HEK293 (cell line): ENCODE results near the gene DDX42.

ENCODE experiments used
- CTCF ChIA-PET: fragments of 350-600 bp; formaldehyde crosslinking; extraction: SDS; loops from one replicate; lab custom pipeline; 2021; ENCODE audit warnings: antibody characterized with exemption; lab: Yijun Ruan, JAX
- POLR2A ChIA-PET: fragments of 300-600 bp; formaldehyde crosslinking; extraction: SDS; loops from one replicate; lab custom pipeline; 2020; ENCODE audit warnings: antibody characterized with exemption, inconsistent platforms; lab: Yijun Ruan, JAX
- H3K27ac ChIP-seq: fragments of 200-500 bp; sonication (Bioruptor generic); 2 replicates; pipeline ENCODE4 v1.5.1; 2014; ENCODE audit warnings: low read depth, low read length, control low read depth, inconsistent platforms; ENCODE audit errors: extremely low read depth
- H3K36me3 ChIP-seq, 2 experiments: fragments of 200-500 bp in 1 of 2; sonication (Bioruptor generic) in 1 of 2; 1 replicate in 1 of 2; 2 replicates in 1 of 2; pipeline ENCODE4 v1.5.1; 2014 to 2017; ENCODE audit warnings: inconsistent platforms in 2 of 2, low read length in 2 of 2; ENCODE audit not compliant: control insufficient read depth in 2 of 2, insufficient read depth in 1 of 2
- H3K4me1 ChIP-seq: fragments of 200-500 bp; sonication (Bioruptor generic); 2 replicates; pipeline ENCODE4 v1.5.1; 2014; ENCODE audit warnings: mild to moderate bottlenecking, low read length, inconsistent platforms; ENCODE audit not compliant: control insufficient read depth, insufficient read depth
- H3K4me3 ChIP-seq: 2 replicates; pipeline ENCODE4 v1.5.1; 2011; ENCODE audit warnings: low read depth, mild to moderate bottlenecking, control low read depth, low read length, moderate library complexity
- H3K9me3 ChIP-seq: fragments of 200-500 bp; sonication (Bioruptor generic); 2 replicates; pipeline ENCODE4 v1.5.1; 2014; ENCODE audit warnings: low read depth, low read length, inconsistent platforms; ENCODE audit not compliant: control insufficient read depth, insufficient read depth
- GLI4 ChIP-seq: fragments of 450-650 bp; formaldehyde crosslinking; IDR thresholded peaks from 2 replicates; pipeline ENCODE4 v1.5.1; 2016; ENCODE audit warnings: missing biosample characterization, missing genetic modification characterization
- SP2 ChIP-seq: fragments of 450-650 bp; formaldehyde crosslinking; IDR thresholded peaks from 2 replicates; pipeline ENCODE4 v1.5.1; 2016; ENCODE audit warnings: missing biosample characterization, missing genetic modification characterization
- SP7 ChIP-seq: fragments of 450-650 bp; formaldehyde crosslinking; IDR thresholded peaks from 2 replicates; pipeline ENCODE4 v1.5.1; 2016; ENCODE audit warnings: missing biosample characterization, missing genetic modification characterization
- TRIM28 ChIP-seq: IDR thresholded peaks from 2 replicates; pipeline ENCODE4 v1.6.1; 2011; ENCODE audit warnings: low read length, control low read depth, borderline replicate concordance
- ZBTB21 ChIP-seq: fragments of 450-650 bp; formaldehyde crosslinking; IDR thresholded peaks from 2 replicates; pipeline ENCODE4 v1.5.1; 2017; ENCODE audit warnings: missing biosample characterization, missing genetic modification characterization
- ZFHX2 ChIP-seq: fragments of 450-650 bp; formaldehyde crosslinking; conservative IDR thresholded peaks from 2 replicates; pipeline ENCODE4 v1.5.1; 2016; ENCODE audit warnings: missing biosample characterization, missing genetic modification characterization
- ZIC2 ChIP-seq: fragments of 450-650 bp; formaldehyde crosslinking; IDR thresholded peaks from 2 replicates; pipeline ENCODE4 v1.5.1; 2016; ENCODE audit warnings: missing biosample characterization, missing genetic modification characterization
- ZNF2 ChIP-seq: fragments of 450-650 bp; formaldehyde crosslinking; IDR thresholded peaks from 2 replicates; pipeline ENCODE4 v1.5.1; 2016; ENCODE audit warnings: missing biosample characterization, missing genetic modification characterization
- ZNF521 ChIP-seq: fragments of 450-650 bp; formaldehyde crosslinking; IDR thresholded peaks from 2 replicates; pipeline ENCODE4 v1.5.1; 2017; ENCODE audit warnings: missing biosample characterization, mild to moderate bottlenecking, missing genetic modification characterization
- ZNF791 ChIP-seq: fragments of 450-650 bp; formaldehyde crosslinking; IDR thresholded peaks from 2 replicates; pipeline ENCODE4 v1.5.1; 2016; ENCODE audit warnings: missing biosample characterization, missing genetic modification characterization
- ZNF792 ChIP-seq: fragments of 450-650 bp; formaldehyde crosslinking; IDR thresholded peaks from 2 replicates; pipeline ENCODE4 v1.5.1; 2016; ENCODE audit warnings: missing biosample characterization, missing genetic modification characterization
- ZNF830 ChIP-seq: fragments of 450-650 bp; IDR thresholded peaks from 2 replicates; pipeline ENCODE4 v1.5.0; 2018; ENCODE audit warnings: missing biosample characterization, missing genetic modification characterization, low read depth, mild to moderate bottlenecking, moderate library complexity
- TF ChIP-seq, protein P1 (sequence below): fragments of 450-650 bp; formaldehyde crosslinking; IDR thresholded peaks from 2 replicates; pipeline ENCODE4 v1.5.1; 2016; ENCODE audit warnings: missing biosample characterization, missing genetic modification characterization
- TF ChIP-seq, protein P2 (sequence below): fragments of 450-650 bp; formaldehyde crosslinking; IDR thresholded peaks from 2 replicates; pipeline ENCODE4 v1.5.1; 2016; ENCODE audit warnings: missing biosample characterization, missing genetic modification characterization
- TF ChIP-seq, protein P3 (sequence below): fragments of 450-650 bp; formaldehyde crosslinking; IDR thresholded peaks from 2 replicates; pipeline ENCODE4 v1.5.1; 2017; ENCODE audit warnings: missing biosample characterization, missing genetic modification characterization
- TF ChIP-seq, protein P4 (sequence below): fragments of 450-650 bp; formaldehyde crosslinking; optimal IDR thresholded peaks from 2 replicates; pipeline ENCODE3; 2016; ENCODE audit warnings: missing biosample characterization, mild to moderate bottlenecking, missing genetic modification characterization
- TF ChIP-seq, protein P5 (sequence below): fragments of 450-650 bp; formaldehyde crosslinking; IDR thresholded peaks from 2 replicates; pipeline ENCODE4 v1.5.1; 2016; ENCODE audit warnings: missing biosample characterization, missing genetic modification characterization
- TF ChIP-seq, protein P6 (sequence below): fragments of 450-650 bp; formaldehyde crosslinking; IDR thresholded peaks from 2 replicates; pipeline ENCODE4 v1.5.1; 2016; ENCODE audit warnings: missing biosample characterization, missing genetic modification characterization
- TF ChIP-seq, protein P7 (sequence below): fragments of 450-650 bp; formaldehyde crosslinking; IDR thresholded peaks from 2 replicates; pipeline ENCODE4 v1.5.1; 2016; ENCODE audit warnings: missing biosample characterization, missing genetic modification characterization

The DDX42 gene

DNA sequence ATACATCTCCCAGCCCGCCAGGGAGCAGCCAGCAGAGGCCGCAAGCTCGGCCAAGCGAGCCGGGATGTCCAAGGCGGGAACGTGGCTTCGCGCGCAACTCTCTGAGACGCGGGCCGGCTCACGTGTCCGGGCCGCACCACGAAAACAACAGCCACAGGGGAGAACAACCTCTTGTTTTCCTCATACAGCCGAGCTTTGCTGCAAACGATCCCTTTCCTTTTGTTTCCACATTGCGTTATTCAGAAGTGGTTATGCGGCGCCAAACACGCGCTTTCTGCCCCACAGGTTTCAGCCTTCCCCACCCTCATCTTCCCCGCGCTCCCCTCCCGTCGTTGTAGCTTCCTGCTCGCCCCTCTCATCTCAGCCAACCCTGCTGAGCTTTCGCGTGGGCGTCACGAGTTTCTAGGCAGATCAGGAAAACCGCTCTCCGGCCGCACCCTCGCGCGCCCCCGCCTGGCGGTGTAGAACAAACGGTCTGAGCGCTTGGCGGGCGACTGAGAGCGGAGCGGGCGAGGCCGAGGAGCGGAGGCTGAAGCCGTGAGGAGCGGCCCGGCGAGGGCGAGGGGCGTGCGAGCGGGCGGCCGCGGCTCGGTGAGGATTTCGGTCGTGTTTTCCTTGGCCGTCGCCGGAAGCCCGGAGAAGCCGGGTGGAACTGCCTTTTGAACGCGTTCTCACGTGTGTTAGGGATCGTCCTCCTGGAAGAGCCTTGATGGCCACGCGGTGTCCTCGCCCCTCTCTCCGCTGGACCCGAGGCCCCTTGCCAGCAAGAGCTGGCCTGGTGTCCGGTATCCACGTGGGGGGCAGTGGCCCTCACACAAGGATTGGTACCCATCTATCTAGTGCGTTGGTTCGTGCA is 75.1 kb downstream of the DDX42 start (continued):
- TF ChIP-seq ZFHX2 (tag by site-specific recombination): peak; percentile 26; the same call in 1 of the 2 replicates
- no peak for TF ChIP-seq ZBTB21 (tag by site-specific recombination)
- TF ChIP-seq, protein P1, sequence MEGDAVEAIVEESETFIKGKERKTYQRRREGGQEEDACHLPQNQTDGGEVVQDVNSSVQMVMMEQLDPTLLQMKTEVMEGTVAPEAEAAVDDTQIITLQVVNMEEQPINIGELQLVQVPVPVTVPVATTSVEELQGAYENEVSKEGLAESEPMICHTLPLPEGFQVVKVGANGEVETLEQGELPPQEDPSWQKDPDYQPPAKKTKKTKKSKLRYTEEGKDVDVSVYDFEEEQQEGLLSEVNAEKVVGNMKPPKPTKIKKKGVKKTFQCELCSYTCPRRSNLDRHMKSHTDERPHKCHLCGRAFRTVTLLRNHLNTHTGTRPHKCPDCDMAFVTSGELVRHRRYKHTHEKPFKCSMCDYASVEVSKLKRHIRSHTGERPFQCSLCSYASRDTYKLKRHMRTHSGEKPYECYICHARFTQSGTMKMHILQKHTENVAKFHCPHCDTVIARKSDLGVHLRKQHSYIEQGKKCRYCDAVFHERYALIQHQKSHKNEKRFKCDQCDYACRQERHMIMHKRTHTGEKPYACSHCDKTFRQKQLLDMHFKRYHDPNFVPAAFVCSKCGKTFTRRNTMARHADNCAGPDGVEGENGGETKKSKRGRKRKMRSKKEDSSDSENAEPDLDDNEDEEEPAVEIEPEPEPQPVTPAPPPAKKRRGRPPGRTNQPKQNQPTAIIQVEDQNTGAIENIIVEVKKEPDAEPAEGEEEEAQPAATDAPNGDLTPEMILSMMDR (tag by site-specific recombination): peak; percentile 24; the same call in 1 of the 2 replicates
- TF ChIP-seq, protein P2, sequence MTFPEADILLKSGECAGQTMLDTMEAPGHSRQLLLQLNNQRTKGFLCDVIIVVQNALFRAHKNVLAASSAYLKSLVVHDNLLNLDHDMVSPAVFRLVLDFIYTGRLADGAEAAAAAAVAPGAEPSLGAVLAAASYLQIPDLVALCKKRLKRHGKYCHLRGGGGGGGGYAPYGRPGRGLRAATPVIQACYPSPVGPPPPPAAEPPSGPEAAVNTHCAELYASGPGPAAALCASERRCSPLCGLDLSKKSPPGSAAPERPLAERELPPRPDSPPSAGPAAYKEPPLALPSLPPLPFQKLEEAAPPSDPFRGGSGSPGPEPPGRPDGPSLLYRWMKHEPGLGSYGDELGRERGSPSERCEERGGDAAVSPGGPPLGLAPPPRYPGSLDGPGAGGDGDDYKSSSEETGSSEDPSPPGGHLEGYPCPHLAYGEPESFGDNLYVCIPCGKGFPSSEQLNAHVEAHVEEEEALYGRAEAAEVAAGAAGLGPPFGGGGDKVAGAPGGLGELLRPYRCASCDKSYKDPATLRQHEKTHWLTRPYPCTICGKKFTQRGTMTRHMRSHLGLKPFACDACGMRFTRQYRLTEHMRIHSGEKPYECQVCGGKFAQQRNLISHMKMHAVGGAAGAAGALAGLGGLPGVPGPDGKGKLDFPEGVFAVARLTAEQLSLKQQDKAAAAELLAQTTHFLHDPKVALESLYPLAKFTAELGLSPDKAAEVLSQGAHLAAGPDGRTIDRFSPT (tag by site-specific recombination): no peak
- TF ChIP-seq, protein P3, sequence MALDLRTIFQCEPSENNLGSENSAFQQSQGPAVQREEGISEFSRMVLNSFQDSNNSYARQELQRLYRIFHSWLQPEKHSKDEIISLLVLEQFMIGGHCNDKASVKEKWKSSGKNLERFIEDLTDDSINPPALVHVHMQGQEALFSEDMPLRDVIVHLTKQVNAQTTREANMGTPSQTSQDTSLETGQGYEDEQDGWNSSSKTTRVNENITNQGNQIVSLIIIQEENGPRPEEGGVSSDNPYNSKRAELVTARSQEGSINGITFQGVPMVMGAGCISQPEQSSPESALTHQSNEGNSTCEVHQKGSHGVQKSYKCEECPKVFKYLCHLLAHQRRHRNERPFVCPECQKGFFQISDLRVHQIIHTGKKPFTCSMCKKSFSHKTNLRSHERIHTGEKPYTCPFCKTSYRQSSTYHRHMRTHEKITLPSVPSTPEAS (tag by site-specific recombination): no peak
- TF ChIP-seq, protein P4, sequence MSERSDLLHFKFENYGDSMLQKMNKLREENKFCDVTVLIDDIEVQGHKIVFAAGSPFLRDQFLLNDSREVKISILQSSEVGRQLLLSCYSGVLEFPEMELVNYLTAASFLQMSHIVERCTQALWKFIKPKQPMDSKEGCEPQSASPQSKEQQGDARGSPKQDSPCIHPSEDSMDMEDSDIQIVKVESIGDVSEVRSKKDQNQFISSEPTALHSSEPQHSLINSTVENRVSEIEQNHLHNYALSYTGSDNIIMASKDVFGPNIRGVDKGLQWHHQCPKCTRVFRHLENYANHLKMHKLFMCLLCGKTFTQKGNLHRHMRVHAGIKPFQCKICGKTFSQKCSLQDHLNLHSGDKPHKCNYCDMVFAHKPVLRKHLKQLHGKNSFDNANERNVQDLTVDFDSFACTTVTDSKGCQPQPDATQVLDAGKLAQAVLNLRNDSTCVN (tag by site-specific recombination): peak; percentile 17
- TF ChIP-seq SP2 (tag by site-specific recombination): no peak
- TF ChIP-seq, protein P5, sequence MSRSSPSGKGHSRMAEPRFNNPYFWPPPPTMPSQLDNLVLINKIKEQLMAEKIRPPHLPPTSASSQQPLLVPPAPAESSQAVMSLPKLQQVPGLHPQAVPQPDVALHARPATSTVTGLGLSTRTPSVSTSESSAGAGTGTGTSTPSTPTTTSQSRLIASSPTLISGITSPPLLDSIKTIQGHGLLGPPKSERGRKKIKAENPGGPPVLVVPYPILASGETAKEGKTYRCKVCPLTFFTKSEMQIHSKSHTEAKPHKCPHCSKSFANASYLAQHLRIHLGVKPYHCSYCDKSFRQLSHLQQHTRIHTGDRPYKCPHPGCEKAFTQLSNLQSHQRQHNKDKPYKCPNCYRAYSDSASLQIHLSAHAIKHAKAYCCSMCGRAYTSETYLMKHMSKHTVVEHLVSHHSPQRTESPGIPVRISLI (tag by site-specific recombination): no peak
- TF ChIP-seq ZIC2 (tag by site-specific recombination): no peak
- TF ChIP-seq ZNF791 (tag by site-specific recombination): no peak
- TF ChIP-seq ZNF792 (tag by site-specific recombination): no peak
- TF ChIP-seq SP7 (tag by site-specific recombination): peak; percentile 62
- no peak for TF ChIP-seq TRIM28
- TF ChIP-seq ZNF830: no peak

DNA sequence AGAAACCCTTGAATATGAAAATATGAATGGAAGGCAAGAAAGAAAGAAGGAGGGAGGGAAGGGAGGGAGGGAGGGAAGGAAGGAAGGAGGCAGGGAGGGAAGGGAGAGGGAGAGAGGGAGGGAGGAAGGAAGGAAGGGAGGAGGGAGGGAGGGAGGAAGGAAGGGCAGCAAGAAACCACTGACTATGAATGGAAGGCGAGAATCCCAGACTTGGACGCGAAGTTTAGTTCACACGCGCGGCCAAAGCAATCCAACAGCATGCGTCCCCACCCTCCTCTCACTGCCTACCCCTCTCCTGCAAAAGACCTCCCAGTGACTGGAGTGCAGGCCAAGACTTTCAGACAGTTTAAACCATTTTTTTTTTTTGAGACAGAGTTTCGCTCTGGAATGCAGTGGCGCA is 76.4 kb downstream of the DDX42 start:
- no peak overlapping the region for H3K4me3 ChIP-seq
- H3K4me1 ChIP-seq: no peaks in the 10 kb centered on the region
- H3K27ac ChIP-seq: no peak overlapping the region
- H3K36me3 ChIP-seq: no peaks in the 10 kb centered on the region
- H3K9me3 ChIP-seq: no peaks in the 10 kb centered on the region
- POLR2A ChIA-PET: no interaction called here
- CTCF ChIA-PET: interaction anchor here (0.6 to 9.5 kb wide), 2 partner anchors 16 to 1348 kb away, joined by 4 to 62 read pairs; no protein-coding TSS in a partner anchor
- no peak for TF ChIP-seq ZNF521
- TF ChIP-seq, protein P1 (tag by site-specific recombination): no peak
- TF ChIP-seq, protein P6, sequence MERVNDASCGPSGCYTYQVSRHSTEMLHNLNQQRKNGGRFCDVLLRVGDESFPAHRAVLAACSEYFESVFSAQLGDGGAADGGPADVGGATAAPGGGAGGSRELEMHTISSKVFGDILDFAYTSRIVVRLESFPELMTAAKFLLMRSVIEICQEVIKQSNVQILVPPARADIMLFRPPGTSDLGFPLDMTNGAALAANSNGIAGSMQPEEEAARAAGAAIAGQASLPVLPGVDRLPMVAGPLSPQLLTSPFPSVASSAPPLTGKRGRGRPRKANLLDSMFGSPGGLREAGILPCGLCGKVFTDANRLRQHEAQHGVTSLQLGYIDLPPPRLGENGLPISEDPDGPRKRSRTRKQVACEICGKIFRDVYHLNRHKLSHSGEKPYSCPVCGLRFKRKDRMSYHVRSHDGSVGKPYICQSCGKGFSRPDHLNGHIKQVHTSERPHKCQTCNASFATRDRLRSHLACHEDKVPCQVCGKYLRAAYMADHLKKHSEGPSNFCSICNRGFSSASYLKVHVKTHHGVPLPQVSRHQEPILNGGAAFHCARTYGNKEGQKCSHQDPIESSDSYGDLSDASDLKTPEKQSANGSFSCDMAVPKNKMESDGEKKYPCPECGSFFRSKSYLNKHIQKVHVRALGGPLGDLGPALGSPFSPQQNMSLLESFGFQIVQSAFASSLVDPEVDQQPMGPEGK (tag by site-specific recombination): no peak
- TF ChIP-seq, protein P7, sequence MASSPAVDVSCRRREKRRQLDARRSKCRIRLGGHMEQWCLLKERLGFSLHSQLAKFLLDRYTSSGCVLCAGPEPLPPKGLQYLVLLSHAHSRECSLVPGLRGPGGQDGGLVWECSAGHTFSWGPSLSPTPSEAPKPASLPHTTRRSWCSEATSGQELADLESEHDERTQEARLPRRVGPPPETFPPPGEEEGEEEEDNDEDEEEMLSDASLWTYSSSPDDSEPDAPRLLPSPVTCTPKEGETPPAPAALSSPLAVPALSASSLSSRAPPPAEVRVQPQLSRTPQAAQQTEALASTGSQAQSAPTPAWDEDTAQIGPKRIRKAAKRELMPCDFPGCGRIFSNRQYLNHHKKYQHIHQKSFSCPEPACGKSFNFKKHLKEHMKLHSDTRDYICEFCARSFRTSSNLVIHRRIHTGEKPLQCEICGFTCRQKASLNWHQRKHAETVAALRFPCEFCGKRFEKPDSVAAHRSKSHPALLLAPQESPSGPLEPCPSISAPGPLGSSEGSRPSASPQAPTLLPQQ (tag by site-specific recombination): no peak
- TF ChIP-seq GLI4 (tag by site-specific recombination): no peak
- no peak for TF ChIP-seq ZNF2 (tag by site-specific recombination)
